Hepatocyte (in vitro differentiated cells): Measurements from ENCODE around the gene INS. TPM values are rescaled to one million over a fixed set of nuclear protein-coding genes. Genes with fewer than 3 reads are reported as not detected.

Experiments
- DNase-seq: peaks from one replicate; pipeline ENCODE4 v3.0.0-alpha.2; 2016; ENCODE audit warnings: low spot score
- H2AFZ ChIP-seq: fragments of 200-600 bp; sonication (generic); 2 replicates; pipeline ENCODE4 v1.6.0; 2016; ENCODE audit warnings: antibody characterized with exemption, mild to moderate bottlenecking
- H3K27ac ChIP-seq: fragments of 200-600 bp; sonication (generic); 2 replicates; pipeline ENCODE4 v1.5.1; 2016; ENCODE audit warnings: mild to moderate bottlenecking
- H3K27me3 ChIP-seq: fragments of 200-600 bp; sonication (generic); 2 replicates; pipeline ENCODE4 v1.6.1; 2016
- H3K36me3 ChIP-seq: fragments of 200-600 bp; sonication (generic); replicated peaks from 2 replicates; pipeline ENCODE4 v1.5.1; 2016; ENCODE audit warnings: low read depth; ENCODE audit not compliant: insufficient read depth
- H3K4me1 ChIP-seq: fragments of 200-600 bp; sonication (generic); 2 replicates; pipeline ENCODE4 v1.5.1; 2016; ENCODE audit warnings: mild to moderate bottlenecking, moderate library complexity; ENCODE audit not compliant: insufficient read depth
- H3K4me2 ChIP-seq: fragments of 200-600 bp; sonication (generic); 2 replicates; pipeline ENCODE4 v1.6.0; 2016
- H3K4me3 ChIP-seq: fragments of 200-600 bp; sonication (generic); 2 replicates; pipeline ENCODE4 v1.5.1; 2016; ENCODE audit warnings: mild to moderate bottlenecking
- H3K79me2 ChIP-seq: fragments of 200-600 bp; sonication (generic); 2 replicates; pipeline ENCODE4 v1.6.0; 2017; ENCODE audit warnings: mild to moderate bottlenecking
- H3K9me2 ChIP-seq: fragments of 200-600 bp; sonication (generic); replicated peaks from 2 replicates; pipeline ENCODE4 v1.6.0; 2017; ENCODE audit warnings: mild to moderate bottlenecking; ENCODE audit not compliant: insufficient read depth
- H3K9me3 ChIP-seq: fragments of 200-600 bp; sonication (generic); 2 replicates; pipeline ENCODE4 v1.5.1; 2016; ENCODE audit warnings: low read depth, mild to moderate bottlenecking
- H4K20me1 ChIP-seq: fragments of 200-600 bp; sonication (generic); 2 replicates; pipeline ENCODE4 v1.6.0; 2016; ENCODE audit warnings: mild to moderate bottlenecking; ENCODE audit not compliant: insufficient read depth, poor library complexity, severe bottlenecking
- CTCF ChIP-seq: fragments of 200-600 bp; sonication (generic); IDR thresholded peaks from 2 replicates; pipeline ENCODE4 v1.5.1; 2016; ENCODE audit warnings: antibody characterized with exemption, mild to moderate bottlenecking; ENCODE audit not compliant: poor library complexity
- EZH2 ChIP-seq: fragments of 200-600 bp; sonication (generic); IDR thresholded peaks from 2 replicates; pipeline ENCODE4 v1.6.1; 2016; ENCODE audit warnings: antibody characterized with exemption, mild to moderate bottlenecking, borderline replicate concordance
- EZH2phosphoT487 ChIP-seq: fragments of 200-600 bp; sonication (generic); IDR thresholded peaks from one replicate; pipeline ENCODE4 v1.6.1; 2018; ENCODE audit warnings: antibody characterized with exemption, mild to moderate bottlenecking, low read depth, moderate library complexity; ENCODE audit not compliant: unreplicated experiment, severe bottlenecking
- WGBS: methylation state at CpG from one replicate; pipeline ENCODE4 v1.1.6; 2016; ENCODE audit warnings: low lambda C conversion rate; ENCODE audit errors: missing lambda C conversion rate; 5-methylcytosine and 5-hydroxymethylcytosine counted together
- polyA plus RNA-seq: library from polyadenylated mRNA; unstranded; fragments of >200 nt; fragmentation: Nextera tagmentation; extraction: Ambion mirVana; gene quantifications from 2 replicates; pipeline ENCODE4 v1.2.1, GENCODE V29; 2016
- total RNA-seq: library from RNA; depleted of rRNA; stranded (reverse); fragments of >200 nt; gene quantifications from 2 replicates; pipeline ENCODE4 v1.2.3, GENCODE V29; 2014

The INS gene
- total and polyA plus RNA-seq, 2 experiments from 2014 or later = not detected

DNA sequence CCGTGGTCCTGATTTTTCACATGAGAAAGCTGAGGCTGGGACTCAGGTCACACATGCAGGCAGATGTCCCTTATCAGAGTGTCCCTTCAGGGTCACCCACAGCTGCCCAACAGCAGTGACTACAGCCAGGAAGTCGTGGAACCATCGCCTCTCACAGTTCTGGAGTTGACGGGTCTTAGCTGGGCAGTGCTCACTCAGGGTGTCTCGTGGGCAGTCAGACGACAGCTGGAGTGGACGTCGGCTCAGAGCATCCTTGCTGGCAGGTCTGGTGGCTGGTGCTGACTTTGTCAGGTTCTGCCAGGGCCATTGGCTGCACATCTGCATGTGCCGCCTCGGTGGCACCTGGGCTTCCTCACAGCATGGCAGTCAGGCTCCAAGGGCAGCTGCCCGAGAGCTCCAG, 46.2 kb upstream of the INS start:
- no peaks in the 10 kb centered on the region for H3K36me3 ChIP-seq
- no peaks in the 10 kb centered on the region for H3K9me3 ChIP-seq
- H3K79me2 ChIP-seq = no peaks in the 10 kb centered on the region
- no peaks in the 10 kb centered on the region for H3K9me2 ChIP-seq
- no peak overlapping the region for H3K4me3 ChIP-seq
- H3K27me3 ChIP-seq = no peaks in the 10 kb centered on the region
- H4K20me1 ChIP-seq = no peaks in the 10 kb centered on the region
- no peak overlapping the region for H3K27ac ChIP-seq
- H2AFZ ChIP-seq = no peak overlapping the region
- 86% methylated on average over 11 of the region's 11 CpGs for WGBS
- H3K4me2 ChIP-seq = no peak overlapping the region
- TF ChIP-seq EZH2phosphoT487 (no peak), EZH2 (no peak), CTCF (no peak)
- no peak for DNase-seq
- H3K4me1 ChIP-seq = peaks cover 32% of the 10 kb centered on the region

DNA sequence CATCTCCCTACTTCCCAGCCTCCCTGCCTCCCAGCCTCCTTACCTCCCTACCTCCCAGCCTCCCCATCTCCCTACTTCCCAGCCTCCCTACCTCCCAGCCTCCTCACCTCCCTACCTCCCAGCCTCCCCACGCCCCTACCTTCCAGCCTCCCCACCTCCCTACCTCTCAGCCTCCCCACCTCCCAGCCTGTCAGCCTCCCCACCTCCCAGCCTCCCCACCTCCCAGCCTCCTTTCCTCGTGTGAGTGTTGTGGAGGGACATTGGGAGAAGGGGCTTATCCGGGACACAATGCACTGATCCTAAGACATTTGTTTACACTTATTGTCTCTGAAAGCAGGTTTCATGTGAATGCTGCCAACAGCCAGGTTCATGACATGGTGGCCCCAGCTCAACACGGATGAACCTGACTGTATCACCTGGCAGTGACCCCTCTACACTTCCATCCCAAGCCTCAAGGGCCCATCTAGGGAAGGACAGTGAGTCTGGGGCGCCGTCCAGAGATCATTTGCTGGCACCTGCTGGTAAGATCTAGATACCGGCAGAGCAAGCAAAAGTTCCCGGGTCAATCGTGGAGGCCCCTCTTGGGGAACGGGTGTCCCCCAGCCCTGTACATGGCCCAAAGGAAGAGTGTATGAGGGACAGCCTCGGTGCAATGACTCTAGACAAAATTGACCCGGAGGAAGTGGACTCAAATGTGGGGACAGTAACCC, 45.1 kb upstream of the INS start:
- no peaks in the 10 kb centered on the region for H3K36me3 ChIP-seq
- no peaks in the 10 kb centered on the region for H4K20me1 ChIP-seq
- H3K27me3 ChIP-seq = no peaks in the 10 kb centered on the region
- H2AFZ ChIP-seq = no peak overlapping the region
- H3K4me2 ChIP-seq = no peak overlapping the region
- H3K79me2 ChIP-seq = no peaks in the 10 kb centered on the region
- no peak overlapping the region for H3K27ac ChIP-seq
- DNase-seq = no peak
- no peaks in the 10 kb centered on the region for H3K9me2 ChIP-seq
- H3K4me3 ChIP-seq = no peak overlapping the region
- peaks cover 26% of the 10 kb centered on the region for H3K4me1 ChIP-seq
- TF ChIP-seq EZH2 (no peak), CTCF (no peak), EZH2phosphoT487 (no peak)
- 87% methylated on average over 11 of the region's 12 CpGs for WGBS
- H3K9me3 ChIP-seq = no peaks in the 10 kb centered on the region

DNA sequence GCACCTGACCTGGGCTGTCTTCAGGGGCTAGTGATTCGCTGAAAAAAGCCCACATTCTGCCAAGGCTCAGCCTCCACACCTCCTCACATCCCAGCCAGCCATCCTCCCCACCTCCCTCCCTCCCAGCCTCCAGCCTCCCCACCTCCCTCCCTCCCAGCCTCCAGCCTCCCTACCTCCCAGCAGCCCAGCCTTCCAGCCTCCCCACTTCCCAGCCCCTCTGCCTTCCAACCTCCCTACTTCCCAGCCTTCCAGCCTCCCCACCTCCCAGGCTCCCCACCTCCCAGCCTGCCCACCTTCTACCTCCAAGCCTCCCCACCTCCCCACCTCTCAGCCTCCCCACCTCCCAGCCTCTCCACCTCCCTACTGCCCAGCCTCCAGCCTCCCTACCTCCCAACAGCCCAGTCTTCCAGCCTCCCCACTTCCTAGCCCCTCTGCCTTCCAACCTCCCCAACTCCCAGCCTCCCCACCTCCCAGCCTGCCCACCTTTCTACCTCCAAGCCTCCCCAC, 44.3 kb upstream of the INS start:
- H3K9me2 ChIP-seq = no peaks in the 10 kb centered on the region
- H3K4me2 ChIP-seq = no peak overlapping the region
- no peaks in the 10 kb centered on the region for H3K36me3 ChIP-seq
- no peaks in the 10 kb centered on the region for H3K79me2 ChIP-seq
- H4K20me1 ChIP-seq = no peaks in the 10 kb centered on the region
- WGBS = 40% methylated on average over 1 of the region's 1 CpG
- H3K4me3 ChIP-seq = no peak overlapping the region
- H3K9me3 ChIP-seq = no peaks in the 10 kb centered on the region
- no peak overlapping the region for H2AFZ ChIP-seq
- no peak overlapping the region for H3K27ac ChIP-seq
- H3K4me1 ChIP-seq = peaks cover 20% of the 10 kb centered on the region
- no peak for TF ChIP-seq EZH2phosphoT487
- TF ChIP-seq EZH2 = no peak
- TF ChIP-seq CTCF = no peak
- DNase-seq = no peak
- no peaks in the 10 kb centered on the region for H3K27me3 ChIP-seq
